Measurements from ENCODE around the gene CASQ1.

CASQ1 gene

GRCh38 chr1:160239582-160240299, 49.4 kb downstream of the CASQ1 start:
- no peaks in the 10 kb centered on the region for H3K4me1 ChIP-seq (ENCODE audit: control insufficient read depth in 1 of 2, insufficient read depth in 2 of 2, low read length in 2 of 2)
- no peaks in the 10 kb centered on the region for H3K9me3 ChIP-seq (ENCODE audit: control insufficient read depth in 1 of 2, low read length in 2 of 2)
- no peak overlapping the region for H3K27ac ChIP-seq (ENCODE audit: low read depth, low read length)
- no peaks in the 10 kb centered on the region for H3K27me3 ChIP-seq (ENCODE audit: control insufficient read depth in 1 of 2, insufficient read depth in 2 of 2, low read length in 2 of 2)
- peaks cover 50 to 75% of the 10 kb centered on the region in 2 donors for H3K36me3 ChIP-seq (ENCODE audit: control insufficient read depth in 1 of 2, insufficient read depth in 2 of 2, low read length in 2 of 2)
- H3K9ac ChIP-seq (ENCODE audit: low read depth in 1 of 2, low read length in 2 of 2), result no peak overlapping the region
- no peak overlapping the region for H3K4me3 ChIP-seq (ENCODE audit: low read depth in 1 of 2, low read length in 2 of 2)

DNA sequence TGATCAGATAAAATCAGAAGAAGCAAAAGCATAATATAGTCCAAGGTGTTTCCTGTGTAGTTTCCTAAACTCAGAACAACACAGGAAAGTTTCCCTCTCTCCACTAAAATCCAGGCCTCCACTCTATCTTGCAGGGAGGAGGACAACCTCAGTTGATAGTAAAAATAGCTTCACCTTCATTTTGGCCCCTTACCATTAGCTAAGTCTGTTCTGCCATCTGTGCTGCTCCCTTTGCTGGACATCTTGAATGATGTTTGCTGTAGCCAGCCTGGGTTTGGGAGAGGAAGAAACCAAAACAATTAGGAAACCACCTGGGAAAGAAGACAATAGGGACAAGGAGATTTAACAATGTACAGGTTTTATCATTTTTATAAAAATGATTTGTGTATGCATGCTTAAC, 53.4 kb downstream of the CASQ1 start:
- H3K4me3 ChIP-seq (ENCODE audit: low read depth in 1 of 2, low read length in 2 of 2), result no peak overlapping the region
- H3K27me3 ChIP-seq (ENCODE audit: control insufficient read depth in 1 of 2, insufficient read depth in 2 of 2, low read length in 2 of 2), result no peaks in the 10 kb centered on the region
- H3K9ac ChIP-seq (ENCODE audit: low read depth in 1 of 2, low read length in 2 of 2), result no peak overlapping the region
- H3K4me1 ChIP-seq (ENCODE audit: control insufficient read depth in 1 of 2, insufficient read depth in 2 of 2, low read length in 2 of 2), result no peaks in the 10 kb centered on the region
- no peaks in the 10 kb centered on the region for H3K9me3 ChIP-seq (ENCODE audit: control insufficient read depth in 1 of 2, low read length in 2 of 2)
- H3K36me3 ChIP-seq (ENCODE audit: control insufficient read depth in 1 of 2, insufficient read depth in 2 of 2, low read length in 2 of 2), result peaks cover 28 to 41% of the 10 kb centered on the region in 2 donors
- H3K27ac ChIP-seq (ENCODE audit: low read depth, low read length), result no peak overlapping the region

DNA sequence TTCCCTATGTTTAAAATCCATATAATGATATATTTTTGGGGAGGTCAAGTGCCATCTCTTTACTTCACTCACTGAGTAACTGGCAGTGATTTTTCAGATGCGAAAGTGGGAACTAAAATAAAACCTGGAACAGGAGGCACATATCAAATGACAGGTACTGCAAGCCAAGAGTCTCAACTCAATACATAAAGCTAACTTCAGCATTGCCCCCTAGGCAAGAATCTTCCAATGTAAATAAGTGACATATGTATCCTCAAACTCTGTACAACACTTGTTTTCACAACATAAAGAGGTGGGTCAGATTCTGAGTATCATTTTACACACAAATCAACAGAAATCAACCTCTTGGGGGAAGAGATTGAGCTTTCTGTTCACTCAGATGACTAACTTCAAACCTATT, 53.8 kb downstream of the CASQ1 start:
- no peaks in the 10 kb centered on the region for H3K4me1 ChIP-seq (ENCODE audit: control insufficient read depth in 1 of 2, insufficient read depth in 2 of 2, low read length in 2 of 2)
- no peak overlapping the region for H3K9ac ChIP-seq (ENCODE audit: low read depth in 1 of 2, low read length in 2 of 2)
- no peaks in the 10 kb centered on the region for H3K9me3 ChIP-seq (ENCODE audit: control insufficient read depth in 1 of 2, low read length in 2 of 2)
- H3K4me3 ChIP-seq (ENCODE audit: low read depth in 1 of 2, low read length in 2 of 2), result no peak overlapping the region
- peaks cover 23 to 36% of the 10 kb centered on the region in 2 donors for H3K36me3 ChIP-seq (ENCODE audit: control insufficient read depth in 1 of 2, insufficient read depth in 2 of 2, low read length in 2 of 2)
- H3K27me3 ChIP-seq (ENCODE audit: control insufficient read depth in 1 of 2, insufficient read depth in 2 of 2, low read length in 2 of 2), result no peaks in the 10 kb centered on the region
- H3K27ac ChIP-seq (ENCODE audit: low read depth, low read length), result no peak overlapping the region

- H3K36me3 ChIP-seq (ENCODE audit: control insufficient read depth in 1 of 2, insufficient read depth in 2 of 2, low read length in 2 of 2), result peaks cover 11 to 28% of the 10 kb centered on the region in 2 donors
Observed at GRCh38 chr1:160245434-160245833, 55.1 kb downstream of the CASQ1 start.

GRCh38 chr1:160247053-160247452, 56.7 kb downstream of the CASQ1 start:
- Histone ChIP-seq H3K9ac (ENCODE audit: low read depth in 1 of 2, low read length in 2 of 2) (no peak overlapping the region), H3K4me3 (ENCODE audit: low read depth in 1 of 2, low read length in 2 of 2) (no peak overlapping the region), H3K27ac (ENCODE audit: low read depth, low read length) (no peak overlapping the region), H3K4me1 (ENCODE audit: control insufficient read depth in 1 of 2, insufficient read depth in 2 of 2, low read length in 2 of 2) (no peaks in the 10 kb centered on the region), H3K9me3 (ENCODE audit: control insufficient read depth in 1 of 2, low read length in 2 of 2) (no peaks in the 10 kb centered on the region), H3K27me3 (ENCODE audit: control insufficient read depth in 1 of 2, insufficient read depth in 2 of 2, low read length in 2 of 2) (no peaks in the 10 kb centered on the region), H3K36me3 (ENCODE audit: control insufficient read depth in 1 of 2, insufficient read depth in 2 of 2, low read length in 2 of 2) (peaks cover 11 to 23% of the 10 kb centered on the region in 2 donors)

More at GRCh38 chr1:160245434-160245833, 55.1 kb downstream of the CASQ1 start:
- Histone ChIP-seq H3K27ac (ENCODE audit: low read depth, low read length) (no peak overlapping the region), H3K27me3 (ENCODE audit: control insufficient read depth in 1 of 2, insufficient read depth in 2 of 2, low read length in 2 of 2) (no peaks in the 10 kb centered on the region), H3K9me3 (ENCODE audit: control insufficient read depth in 1 of 2, low read length in 2 of 2) (no peaks in the 10 kb centered on the region), H3K9ac (ENCODE audit: low read depth in 1 of 2, low read length in 2 of 2) (no peak overlapping the region), H3K4me1 (ENCODE audit: control insufficient read depth in 1 of 2, insufficient read depth in 2 of 2, low read length in 2 of 2) (no peaks in the 10 kb centered on the region), H3K4me3 (ENCODE audit: low read depth in 1 of 2, low read length in 2 of 2) (no peak overlapping the region)

DNA sequence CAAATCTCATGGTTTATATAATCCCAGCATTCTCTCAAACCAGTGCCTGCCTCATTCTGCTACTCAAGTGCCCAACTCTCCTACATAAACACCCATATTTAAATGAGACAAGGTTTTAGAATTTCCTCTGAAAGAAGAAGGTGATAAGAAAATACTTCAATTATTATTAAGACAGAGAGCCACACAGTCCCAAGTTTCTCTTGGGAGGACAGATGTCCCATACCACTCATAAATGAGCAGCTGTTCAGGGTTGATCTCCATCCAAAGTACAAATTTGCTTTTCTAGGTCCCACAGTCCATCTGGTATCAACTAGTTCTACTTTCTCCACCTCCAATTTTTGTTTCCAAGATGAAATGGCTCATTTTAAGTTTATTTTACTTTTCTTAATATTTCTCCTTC, 60.6 kb downstream of the CASQ1 start:
- Histone ChIP-seq H3K4me1 (ENCODE audit: control insufficient read depth in 1 of 2, insufficient read depth in 2 of 2, low read length in 2 of 2) (peaks cover 0 to under 1% of the 10 kb centered on the region in 2 donors), H3K27ac (ENCODE audit: low read depth, low read length) (no peak overlapping the region), H3K27me3 (ENCODE audit: control insufficient read depth in 1 of 2, insufficient read depth in 2 of 2, low read length in 2 of 2) (no peaks in the 10 kb centered on the region), H3K9me3 (ENCODE audit: control insufficient read depth in 1 of 2, low read length in 2 of 2) (no peaks in the 10 kb centered on the region), H3K36me3 (ENCODE audit: control insufficient read depth in 1 of 2, insufficient read depth in 2 of 2, low read length in 2 of 2) (peaks cover 0 to 19% of the 10 kb centered on the region in 2 donors), H3K4me3 (ENCODE audit: low read depth in 1 of 2, low read length in 2 of 2) (no peak overlapping the region), H3K9ac (ENCODE audit: low read depth in 1 of 2, low read length in 2 of 2) (no peak overlapping the region)

Measured in duodenal mucosa (tissue), 2 donors.